ES-I3 (cell line): Measurements from ENCODE around the gene MESD.

ENCODE experiments used
- H3K36me3 ChIP-seq: 2 replicates; pipeline ENCODE4 v1.6.1; 2013; ENCODE audit warnings: mild to moderate bottlenecking, low read length, control low read depth, moderate library complexity; ENCODE audit not compliant: insufficient read depth
- H3K4me1 ChIP-seq: 2 replicates; pipeline ENCODE4 v1.6.1; 2013; ENCODE audit warnings: mild to moderate bottlenecking, control low read depth, low read length; ENCODE audit not compliant: insufficient read depth
- H3K9ac ChIP-seq: 2 replicates; pipeline ENCODE4 v1.6.1; 2013; ENCODE audit warnings: low read depth, mild to moderate bottlenecking, low read length, moderate library complexity
- H3K9me3 ChIP-seq: 2 replicates; pipeline ENCODE4 v1.6.1; 2013; ENCODE audit warnings: mild to moderate bottlenecking, low read length, moderate library complexity; ENCODE audit not compliant: control insufficient read depth, insufficient read depth

The MESD gene

GRCh38 chr15:81024265-81024872, 34.8 kb upstream of the MESD start:
- Histone ChIP-seq H3K36me3 (no peaks in the 10 kb centered on the region), H3K9ac (no peak overlapping the region), H3K4me1 (peaks cover 11% of the 10 kb centered on the region; the same call in 1 of the 2 replicates), H3K9me3 (no peaks in the 10 kb centered on the region)

GRCh38 chr15:81023483-81024264, 34.1 kb upstream of the MESD start:
- Histone ChIP-seq H3K36me3 (no peaks in the 10 kb centered on the region), H3K9ac (no peak overlapping the region), H3K9me3 (no peaks in the 10 kb centered on the region), H3K4me1 (peaks cover 11% of the 10 kb centered on the region; the same call in 1 of the 2 replicates)

GRCh38 chr15:81021321-81021720, 31.7 kb upstream of the MESD start:
- no peaks in the 10 kb centered on the region for H3K36me3 ChIP-seq
- peaks cover 11% of the 10 kb centered on the region; the same call in 1 of the 2 replicates for H3K4me1 ChIP-seq
- H3K9ac ChIP-seq, result no peak overlapping the region
- no peaks in the 10 kb centered on the region for H3K9me3 ChIP-seq

- H3K4me1 ChIP-seq, result 0 out of 2 replicates have a peak, but pooled peaks cover under 1% of the 10 kb centered on the region
- no peaks in the 10 kb centered on the region for H3K9me3 ChIP-seq
- no peak overlapping the region for H3K9ac ChIP-seq
- no peaks in the 10 kb centered on the region for H3K36me3 ChIP-seq
Measured at GRCh38 chr15:81018197-81018596, 28.6 kb upstream of the MESD start.

- H3K9me3 ChIP-seq, result no peaks in the 10 kb centered on the region
- no peaks in the 10 kb centered on the region for H3K4me1 ChIP-seq
- H3K9ac ChIP-seq, result no peak overlapping the region
- H3K36me3 ChIP-seq, result no peaks in the 10 kb centered on the region
Measured at GRCh38 chr15:81016489-81017068, 27.0 kb upstream of the MESD start.

- Histone ChIP-seq H3K9me3 (no peaks in the 10 kb centered on the region), H3K36me3 (no peaks in the 10 kb centered on the region), H3K4me1 (no peaks in the 10 kb centered on the region)
Measured at GRCh38 chr15:81015621-81016488, 26.2 kb upstream of the MESD start.

GRCh38 chr15:81014446-81015093, 25.0 kb upstream of the MESD start:
- H3K9ac ChIP-seq, result no peak overlapping the region
- H3K9me3 ChIP-seq, result no peaks in the 10 kb centered on the region
- H3K36me3 ChIP-seq, result no peaks in the 10 kb centered on the region
- H3K4me1 ChIP-seq, result no peaks in the 10 kb centered on the region

More at GRCh38 chr15:81015621-81016488, 26.2 kb upstream of the MESD start:
- no peak overlapping the region for H3K9ac ChIP-seq

- Histone ChIP-seq H3K9ac (no peak overlapping the region), H3K36me3 (no peaks in the 10 kb centered on the region), H3K9me3 (no peaks in the 10 kb centered on the region), H3K4me1 (no peaks in the 10 kb centered on the region)
Measured at GRCh38 chr15:81013396-81013929, 23.8 kb upstream of the MESD start.

GRCh38 chr15:81012588-81012987, 23.0 kb upstream of the MESD start:
- no peak overlapping the region for H3K9ac ChIP-seq
- no peaks in the 10 kb centered on the region for H3K4me1 ChIP-seq
- H3K36me3 ChIP-seq, result no peaks in the 10 kb centered on the region
- no peaks in the 10 kb centered on the region for H3K9me3 ChIP-seq

- no peaks in the 10 kb centered on the region for H3K4me1 ChIP-seq
Measured at GRCh38 chr15:81011593-81011992, 22.0 kb upstream of the MESD start.

GRCh38 chr15:81010086-81010485, 20.5 kb upstream of the MESD start:
- H3K36me3 ChIP-seq, result no peaks in the 10 kb centered on the region
- H3K9ac ChIP-seq, result no peak overlapping the region
- H3K4me1 ChIP-seq, result no peaks in the 10 kb centered on the region
- no peaks in the 10 kb centered on the region for H3K9me3 ChIP-seq

More at GRCh38 chr15:81011593-81011992, 22.0 kb upstream of the MESD start:
- H3K9ac ChIP-seq, result no peak overlapping the region
- H3K9me3 ChIP-seq, result no peaks in the 10 kb centered on the region
- H3K36me3 ChIP-seq, result no peaks in the 10 kb centered on the region

GRCh38 chr15:81008312-81008711, 18.7 kb upstream of the MESD start:
- no peaks in the 10 kb centered on the region for H3K4me1 ChIP-seq
- H3K36me3 ChIP-seq, result no peaks in the 10 kb centered on the region
- H3K9me3 ChIP-seq, result no peaks in the 10 kb centered on the region
- H3K9ac ChIP-seq, result no peak overlapping the region

- Histone ChIP-seq H3K36me3 (no peaks in the 10 kb centered on the region), H3K9me3 (no peaks in the 10 kb centered on the region), H3K9ac (no peak overlapping the region), H3K4me1 (no peaks in the 10 kb centered on the region)
Measured at GRCh38 chr15:81007428-81008064, 17.9 kb upstream of the MESD start.
